Natural killer cell (primary cell): Measurements from ENCODE around the gene OAS3. TPM values are rescaled to one million over a fixed set of nuclear protein-coding genes. Genes with fewer than 3 reads are reported as not detected.
A peak's percentile ranks its signal among the peaks of the same experiment; 100 is the strongest.

ENCODE experiments used
- ATAC-seq, 3 donors: fragments of 150-1000 bp in 2 of 3; fragments of 200-7000 bp in 1 of 3; cut with Tn5 transposase; 1 replicate in 1 of 3; 2 replicates in 2 of 3; pipeline ENCODE4 v1.10.0; 2021; ENCODE audit warnings: mild to moderate bottlenecking in 2 of 3, moderate library complexity in 2 of 3
- DNase-seq, 2 donors: peaks; one replicate each; pipeline versions ENCODE4 v3.0.0 to v3.0.0-alpha.2; 2013 to 2021; ENCODE audit warnings: mixed read lengths in 1 of 2
- H3K27ac ChIP-seq: one replicate; pipeline ENCODE4 v1.5.1; 2013; ENCODE audit warnings: mild to moderate bottlenecking, low read length
- H3K27me3 ChIP-seq: one replicate; pipeline ENCODE4 v1.6.1; 2013; ENCODE audit warnings: low read length; ENCODE audit not compliant: control insufficient read depth, insufficient read depth
- H3K36me3 ChIP-seq: one replicate; pipeline ENCODE4 v1.6.1; 2013; ENCODE audit warnings: low read length; ENCODE audit not compliant: control insufficient read depth, insufficient read depth
- H3K4me1 ChIP-seq: one replicate; pipeline ENCODE4 v1.6.1; 2013; ENCODE audit warnings: low read length; ENCODE audit not compliant: control insufficient read depth, insufficient read depth
- H3K4me3 ChIP-seq: one replicate; pipeline ENCODE4 v1.5.1; 2013; ENCODE audit warnings: low read length
- H3K9me3 ChIP-seq: one replicate; pipeline ENCODE4 v1.6.1; 2013; ENCODE audit warnings: low read length; ENCODE audit not compliant: control insufficient read depth, insufficient read depth
- H3K27ac Mint-ChIP-seq, 2 donors: one replicate each; pipeline ENCODE4 v1.8.0; 2022; ENCODE audit warnings: mild to moderate bottlenecking in 2 of 2, mixed read lengths in 2 of 2, moderate library complexity in 1 of 2
- H3K27me3 Mint-ChIP-seq, 2 donors: one replicate each; pipeline ENCODE4 v1.8.0; 2022; ENCODE audit warnings: low read depth in 2 of 2, mixed read lengths in 2 of 2
- H3K36me3 Mint-ChIP-seq: one replicate; pipeline ENCODE4 v1.8.0; 2022; ENCODE audit warnings: mixed read lengths
- H3K4me1 Mint-ChIP-seq, 2 donors: one replicate each; pipeline ENCODE4 v1.8.0; 2022; ENCODE audit warnings: mixed read lengths in 2 of 2
- H3K4me3 Mint-ChIP-seq: one replicate; pipeline ENCODE4 v1.8.0; 2022; ENCODE audit warnings: mild to moderate bottlenecking, moderate library complexity, mixed read lengths
- H3K9me3 Mint-ChIP-seq, 2 donors: one replicate each; pipeline ENCODE4 v1.8.0; 2022; ENCODE audit warnings: mixed read lengths in 2 of 2
- WGBS: methylation state at CpG from one replicate; pipeline ENCODE4 v1.1.7; 2013; ENCODE audit warnings: missing lambda C conversion rate; ENCODE audit not compliant: insufficient coverage; 5-methylcytosine and 5-hydroxymethylcytosine counted together
- intact Hi-C: fragments of 100-400 bp; cut with micrococcal nuclease; formaldehyde crosslinking; loops from one replicate; pipeline ENCODE4 v1.14.2; 2022
- total RNA-seq, 4 donors: library from RNA; stranded (reverse); fragments of 120-200 nt in 1 of 4; gene quantifications; one replicate each; pipeline versions ENCODE4 v1.2.3 to v1.2.4, GENCODE V29; 2013 to 2022
- TF ChIP-seq, protein P1 (sequence below): fragments of 200-600 bp; IDR thresholded peaks from one replicate; pipeline ENCODE4 v1.8.0; 2022; ENCODE audit warnings: antibody characterized with exemption

OAS3 gene
- total RNA-seq, 3 donors from 2014 or later (not counting 1 experiment from before 2014, with no cell fraction given): 8.5 to 24.7 (median 15.4) TPM

DNA sequence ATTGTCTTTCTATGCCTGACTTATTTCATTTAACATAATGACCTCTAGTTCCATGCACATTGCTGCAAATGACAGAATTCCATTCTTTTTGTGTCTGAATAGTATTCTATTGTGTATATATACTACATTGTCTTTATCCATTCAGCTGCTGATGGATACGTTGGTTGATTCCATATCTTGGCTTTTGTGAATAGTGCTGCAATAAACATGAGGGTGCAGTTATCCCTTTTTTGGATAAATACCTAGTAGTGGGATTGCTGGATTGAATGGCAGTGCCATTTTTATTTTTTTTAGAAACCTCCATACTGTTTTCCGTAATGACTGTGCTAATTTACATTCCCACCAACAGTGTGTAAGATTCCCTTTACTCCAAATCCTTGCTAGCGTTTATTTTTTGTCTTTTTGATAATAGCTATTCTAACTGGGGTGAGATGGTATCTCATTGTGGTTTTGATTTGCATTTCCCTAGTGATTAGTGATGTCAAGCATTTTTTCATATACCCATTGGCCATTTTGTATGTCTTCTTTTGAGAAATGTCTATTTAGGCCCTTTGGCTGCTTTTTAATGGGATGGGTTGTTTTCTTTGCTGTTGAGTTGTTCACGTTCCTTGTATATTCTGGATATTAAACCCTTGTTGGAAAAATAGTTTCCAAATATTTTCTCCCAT is 42.4 kb downstream of the OAS3 start:
- Histone ChIP-seq H3K9me3 (no peaks in the 10 kb centered on the region), H3K4me1 (peaks cover 19% of the 10 kb centered on the region), H3K36me3 (peaks cover 5% of the 10 kb centered on the region), H3K27ac (peak overlapping the region; percentile 12), H3K27me3 (no peaks in the 10 kb centered on the region), H3K4me3 (peak overlapping the region; percentile 2)
- H3K4me1 Mint-ChIP-seq: peaks cover 75 to 78% of the 10 kb centered on the region in 2 donors
- TF ChIP-seq, protein P1, sequence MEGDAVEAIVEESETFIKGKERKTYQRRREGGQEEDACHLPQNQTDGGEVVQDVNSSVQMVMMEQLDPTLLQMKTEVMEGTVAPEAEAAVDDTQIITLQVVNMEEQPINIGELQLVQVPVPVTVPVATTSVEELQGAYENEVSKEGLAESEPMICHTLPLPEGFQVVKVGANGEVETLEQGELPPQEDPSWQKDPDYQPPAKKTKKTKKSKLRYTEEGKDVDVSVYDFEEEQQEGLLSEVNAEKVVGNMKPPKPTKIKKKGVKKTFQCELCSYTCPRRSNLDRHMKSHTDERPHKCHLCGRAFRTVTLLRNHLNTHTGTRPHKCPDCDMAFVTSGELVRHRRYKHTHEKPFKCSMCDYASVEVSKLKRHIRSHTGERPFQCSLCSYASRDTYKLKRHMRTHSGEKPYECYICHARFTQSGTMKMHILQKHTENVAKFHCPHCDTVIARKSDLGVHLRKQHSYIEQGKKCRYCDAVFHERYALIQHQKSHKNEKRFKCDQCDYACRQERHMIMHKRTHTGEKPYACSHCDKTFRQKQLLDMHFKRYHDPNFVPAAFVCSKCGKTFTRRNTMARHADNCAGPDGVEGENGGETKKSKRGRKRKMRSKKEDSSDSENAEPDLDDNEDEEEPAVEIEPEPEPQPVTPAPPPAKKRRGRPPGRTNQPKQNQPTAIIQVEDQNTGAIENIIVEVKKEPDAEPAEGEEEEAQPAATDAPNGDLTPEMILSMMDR: no peak
- peaks cover 2 to 8% of the 10 kb centered on the region in 2 donors for H3K9me3 Mint-ChIP-seq
- intact Hi-C loops: no loop called here
- ATAC-seq: no peak
- WGBS: no CpG with 5 or more reads among the region's 4 CpGs
- peak overlapping the region; percentile 97 to 98 for H3K27ac Mint-ChIP-seq
- H3K36me3 Mint-ChIP-seq: peaks cover 11% of the 10 kb centered on the region
- no peaks in the 10 kb centered on the region for H3K27me3 Mint-ChIP-seq
- H3K4me3 Mint-ChIP-seq: peak overlapping the region; percentile 82
- DNase-seq: peak in 1 of 2 donors; percentile 63

DNA sequence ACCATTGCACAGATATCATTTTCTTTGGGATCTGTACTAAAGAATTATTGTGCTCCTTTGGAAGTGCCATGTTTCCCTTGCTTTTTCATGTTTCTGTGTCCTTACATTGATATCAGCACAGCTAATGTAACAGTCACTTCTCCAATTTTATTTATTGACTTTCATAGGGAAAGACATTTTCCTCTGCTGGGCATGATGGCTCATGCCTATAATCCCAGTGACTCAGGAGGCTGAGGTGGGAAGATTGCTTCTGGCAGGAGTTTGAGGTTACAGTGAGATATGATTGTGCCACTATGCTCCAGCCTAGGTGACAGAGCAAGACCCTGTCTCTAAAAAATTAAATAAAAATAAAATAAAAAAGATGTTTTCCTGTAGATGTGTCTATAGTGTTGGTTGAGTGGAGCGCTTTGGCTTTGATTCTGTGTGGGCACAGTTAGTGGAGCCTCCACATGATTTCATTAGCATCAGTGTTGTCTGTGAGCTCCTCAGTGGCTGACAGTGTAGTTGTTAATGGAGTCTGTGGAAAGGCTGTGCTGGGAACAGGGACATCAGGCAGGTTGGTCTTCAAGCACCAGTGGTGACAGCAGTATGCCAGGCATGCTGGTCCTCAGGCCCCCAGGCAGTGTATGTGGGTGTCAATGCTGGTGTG is 47.5 kb downstream of the OAS3 start:
- Histone ChIP-seq H3K9me3 (no peaks in the 10 kb centered on the region), H3K27me3 (no peaks in the 10 kb centered on the region), H3K27ac (no peak overlapping the region), H3K4me1 (peaks cover 6% of the 10 kb centered on the region), H3K36me3 (peaks cover 44% of the 10 kb centered on the region), H3K4me3 (no peak overlapping the region)
- DNase-seq (no peak), ATAC-seq (no peak)
- H3K27me3 Mint-ChIP-seq: no peaks in the 10 kb centered on the region
- peaks cover 64 to 77% of the 10 kb centered on the region in 2 donors for H3K4me1 Mint-ChIP-seq
- TF ChIP-seq, protein P1: no peak
- 97% methylated on average over 1 of the region's 1 CpG for WGBS
- H3K27ac Mint-ChIP-seq: peak overlapping the region; percentile 63 to 71
- H3K4me3 Mint-ChIP-seq: no peak overlapping the region
- peaks cover 26% of the 10 kb centered on the region for H3K36me3 Mint-ChIP-seq
- peaks cover 2 to 8% of the 10 kb centered on the region in 2 donors for H3K9me3 Mint-ChIP-seq
- intact Hi-C loops: no loop called here

DNA sequence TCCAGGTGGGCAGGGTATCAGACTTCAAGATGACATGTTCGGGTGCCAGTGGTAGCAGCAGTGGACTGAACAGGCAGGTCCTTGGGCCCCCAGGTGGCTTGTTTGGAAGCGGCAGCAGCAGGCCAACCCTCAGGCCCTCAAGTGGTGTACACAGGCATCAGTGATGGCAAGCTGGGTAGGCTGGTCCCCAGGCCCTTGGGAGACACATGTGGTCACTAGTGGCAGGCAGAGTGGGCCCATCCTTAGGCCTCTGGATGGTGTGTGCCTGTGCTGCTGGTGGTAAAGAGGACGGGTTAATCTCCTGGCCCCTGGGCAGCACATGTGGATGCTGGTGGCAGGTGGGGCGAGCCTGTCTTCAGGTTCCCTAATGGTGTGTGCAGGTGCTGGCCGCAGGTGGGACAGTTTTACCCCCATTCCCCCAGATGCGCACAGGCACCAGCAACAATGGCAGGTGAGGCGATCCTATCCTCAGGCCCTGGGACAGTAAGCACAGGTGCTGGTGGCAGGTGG is 48.1 kb downstream of the OAS3 start:
- Mint-ChIP-seq H3K4me1 (peaks cover 58 to 71% of the 10 kb centered on the region in 2 donors), H3K27me3 (no peaks in the 10 kb centered on the region)

More for the DNA sequence above, 48.1 kb downstream of the OAS3 start:
- Mint-ChIP-seq H3K4me3 (no peak overlapping the region), H3K9me3 (peaks cover 2 to 8% of the 10 kb centered on the region in 2 donors), H3K27ac (peak overlapping the region; percentile 46 to 63), H3K36me3 (peaks cover 26% of the 10 kb centered on the region)
- H3K4me3 ChIP-seq: no peak overlapping the region
- 97% methylated on average over 7 of the region's 7 CpGs for WGBS
- ATAC-seq (no peak), DNase-seq (no peak)
- peaks cover 6% of the 10 kb centered on the region for H3K4me1 ChIP-seq
- no peak overlapping the region for H3K27ac ChIP-seq
- no peaks in the 10 kb centered on the region for H3K27me3 ChIP-seq
- no peaks in the 10 kb centered on the region for H3K9me3 ChIP-seq
- H3K36me3 ChIP-seq: peaks cover 50% of the 10 kb centered on the region
- TF ChIP-seq, protein P1: no peak
- intact Hi-C loops: no loop called here
